ENCODE measurements around the gene SLC35A2. TPM values are rescaled to one million over a fixed set of nuclear protein-coding genes. Genes with fewer than 3 reads are reported as not detected.

SLC35A2 gene
- total RNA-seq, 4 donors from 2014 or later = 14.0 to 27.9 (median 25.4) TPM

DNA sequence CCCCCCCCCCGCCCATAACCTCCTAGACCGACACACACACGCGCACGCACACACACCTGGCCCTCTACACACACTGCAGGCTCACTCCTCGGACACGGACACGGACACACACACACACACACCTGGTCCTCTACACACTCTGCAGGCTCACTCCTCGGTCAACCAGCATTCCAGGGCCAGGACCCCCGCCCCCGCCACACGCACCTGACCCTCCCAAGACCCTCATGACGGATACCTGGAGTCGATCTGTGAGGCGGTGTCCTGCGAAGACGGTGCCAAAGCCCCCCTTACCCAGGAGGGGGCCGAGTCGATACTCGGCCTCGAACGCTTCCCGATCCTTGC, 6.8 kb upstream of the SLC35A2 start:
- 10 to 44% methylated on average over 5 to 23 of the region's 23 CpGs for WGBS, 2 donors
- intact Hi-C loops (cut with DNase I; ENCODE audit: low total_unique reads) = no loop called here
- DNase-seq (ENCODE audit: low spot score in 2 of 2) = no peak
- TF ChIP-seq, protein P1, sequence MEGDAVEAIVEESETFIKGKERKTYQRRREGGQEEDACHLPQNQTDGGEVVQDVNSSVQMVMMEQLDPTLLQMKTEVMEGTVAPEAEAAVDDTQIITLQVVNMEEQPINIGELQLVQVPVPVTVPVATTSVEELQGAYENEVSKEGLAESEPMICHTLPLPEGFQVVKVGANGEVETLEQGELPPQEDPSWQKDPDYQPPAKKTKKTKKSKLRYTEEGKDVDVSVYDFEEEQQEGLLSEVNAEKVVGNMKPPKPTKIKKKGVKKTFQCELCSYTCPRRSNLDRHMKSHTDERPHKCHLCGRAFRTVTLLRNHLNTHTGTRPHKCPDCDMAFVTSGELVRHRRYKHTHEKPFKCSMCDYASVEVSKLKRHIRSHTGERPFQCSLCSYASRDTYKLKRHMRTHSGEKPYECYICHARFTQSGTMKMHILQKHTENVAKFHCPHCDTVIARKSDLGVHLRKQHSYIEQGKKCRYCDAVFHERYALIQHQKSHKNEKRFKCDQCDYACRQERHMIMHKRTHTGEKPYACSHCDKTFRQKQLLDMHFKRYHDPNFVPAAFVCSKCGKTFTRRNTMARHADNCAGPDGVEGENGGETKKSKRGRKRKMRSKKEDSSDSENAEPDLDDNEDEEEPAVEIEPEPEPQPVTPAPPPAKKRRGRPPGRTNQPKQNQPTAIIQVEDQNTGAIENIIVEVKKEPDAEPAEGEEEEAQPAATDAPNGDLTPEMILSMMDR (IDR thresholded peaks at IDR 0.05) = no peak
- no peak for TF ChIP-seq POLR2A (IDR thresholded peaks at IDR 0.05)
- H3K4me3 ChIP-seq (ENCODE audit: low read depth, poor library complexity, severe bottlenecking) = peak overlapping the region; percentile 43

- intact Hi-C loops (cut with DNase I; ENCODE audit: low total_unique reads) = no loop called here
- H3K4me3 ChIP-seq (ENCODE audit: low read depth, poor library complexity, severe bottlenecking) = no peak overlapping the region
- peak; percentile 84 to 97 for DNase-seq (ENCODE audit: low spot score in 2 of 2)
- TF ChIP-seq POLR2A (IDR thresholded peaks at IDR 0.05) = no peak
- TF ChIP-seq, protein P1 (IDR thresholded peaks at IDR 0.05) = peak in 1 of 3 donors; percentile 74
- whole genome bisulfite sequencing, 2 donors = 41 to 49% methylated on average over 10 to 27 of the region's 27 CpGs
Observed at GRCh38 chrX:48917139-48918001, 5.9 kb upstream of the SLC35A2 start.

DNA sequence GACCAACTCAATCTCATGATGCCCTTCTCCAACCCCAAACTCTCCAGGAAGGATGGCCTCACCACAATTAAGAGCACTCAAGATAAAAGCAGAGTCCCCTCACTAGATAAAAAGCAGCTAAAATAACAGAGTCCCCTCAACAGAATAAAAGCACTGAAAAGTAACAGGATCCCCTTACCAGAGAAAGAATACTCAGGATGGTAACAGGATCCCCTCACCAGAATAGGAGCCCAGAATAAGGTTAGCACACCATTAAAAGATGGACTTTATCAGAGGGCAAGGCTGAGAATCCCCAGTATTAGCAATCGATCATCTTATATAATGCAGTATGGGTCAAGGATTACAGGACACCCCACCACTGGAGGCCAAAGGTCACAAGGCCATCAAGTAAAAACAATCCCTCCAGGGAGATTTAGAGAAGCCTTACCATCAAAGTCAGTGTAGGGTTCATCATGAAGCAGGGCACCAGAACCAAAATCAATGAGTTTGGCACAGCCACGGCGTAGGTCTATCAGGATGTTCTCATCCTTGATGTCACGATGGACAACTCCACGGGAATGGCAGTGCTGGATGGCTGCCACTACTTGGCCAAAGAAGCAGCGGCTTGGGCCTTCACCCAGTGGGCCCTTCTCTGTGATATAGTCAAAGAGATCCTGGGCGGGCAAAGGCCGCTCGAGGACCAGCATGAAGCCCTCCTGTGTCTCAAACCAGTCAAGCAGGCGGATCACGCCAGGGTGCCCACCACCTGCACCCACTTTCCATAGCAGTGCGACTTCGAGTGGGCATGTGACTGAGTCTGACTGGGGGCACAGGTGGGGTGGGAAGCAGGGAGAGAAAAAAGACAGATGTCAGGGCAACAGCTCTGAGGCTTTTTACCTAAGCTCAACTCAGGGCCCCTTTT, 3.4 kb upstream of the SLC35A2 start:
- intact Hi-C loops (cut with DNase I; ENCODE audit: low total_unique reads) = no loop called here
- H3K4me3 ChIP-seq (ENCODE audit: low read depth, poor library complexity, severe bottlenecking) = no peak overlapping the region
- no peak for DNase-seq (ENCODE audit: low spot score in 2 of 2)
- WGBS, 2 donors = 87 to 93% methylated on average over 12 to 13 of the region's 13 CpGs
- no peak for TF ChIP-seq POLR2A (IDR thresholded peaks at IDR 0.05)
- TF ChIP-seq, protein P1 (IDR thresholded peaks at IDR 0.05) = no peak

DNA sequence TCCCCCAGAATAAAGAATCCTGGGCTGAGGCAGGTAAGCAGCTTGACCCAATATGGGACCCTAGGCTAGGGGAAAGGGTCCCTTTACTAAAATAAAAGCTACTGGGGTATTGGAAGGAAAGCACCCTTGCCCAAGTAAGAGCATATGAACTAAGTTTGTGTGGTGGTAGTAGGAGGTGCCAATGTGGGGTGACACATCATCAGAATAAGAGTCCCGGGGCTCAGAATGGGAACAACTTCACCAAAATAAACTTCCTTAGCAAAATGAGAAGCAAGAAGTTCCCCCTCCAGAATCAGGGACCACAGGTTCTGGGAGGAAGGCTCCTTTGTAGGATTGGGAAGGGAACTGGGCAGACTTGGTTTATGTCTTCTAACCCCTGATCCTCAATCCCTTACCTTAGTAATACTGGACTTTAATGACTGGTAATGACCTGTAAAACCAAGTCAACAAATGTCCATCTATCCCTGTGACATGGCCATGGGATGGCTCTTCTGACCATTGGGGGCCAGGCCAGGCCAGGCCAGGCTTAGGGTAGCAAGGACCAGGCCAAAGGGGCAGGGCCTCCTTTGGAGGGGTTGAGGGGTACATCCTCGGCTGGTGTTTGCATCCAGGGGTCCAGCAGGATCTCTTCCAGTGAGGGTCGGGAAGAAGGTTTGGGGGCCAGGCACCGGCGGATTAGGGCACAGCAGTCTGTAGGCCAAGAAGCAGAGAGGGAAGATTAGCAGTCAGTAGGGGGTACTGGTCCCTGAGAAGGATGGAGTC, 2.3 kb upstream of the SLC35A2 start:
- no peak for DNase-seq (ENCODE audit: low spot score in 2 of 2)
- intact Hi-C loops (cut with DNase I; ENCODE audit: low total_unique reads) = no loop called here
- H3K4me3 ChIP-seq (ENCODE audit: low read depth, poor library complexity, severe bottlenecking) = no peak overlapping the region
- TF ChIP-seq, protein P1 (IDR thresholded peaks at IDR 0.05) = no peak
- no peak for TF ChIP-seq POLR2A (IDR thresholded peaks at IDR 0.05)
- 84 to 86% methylated on average over 2 to 5 of the region's 5 CpGs for WGBS, 2 donors

DNA sequence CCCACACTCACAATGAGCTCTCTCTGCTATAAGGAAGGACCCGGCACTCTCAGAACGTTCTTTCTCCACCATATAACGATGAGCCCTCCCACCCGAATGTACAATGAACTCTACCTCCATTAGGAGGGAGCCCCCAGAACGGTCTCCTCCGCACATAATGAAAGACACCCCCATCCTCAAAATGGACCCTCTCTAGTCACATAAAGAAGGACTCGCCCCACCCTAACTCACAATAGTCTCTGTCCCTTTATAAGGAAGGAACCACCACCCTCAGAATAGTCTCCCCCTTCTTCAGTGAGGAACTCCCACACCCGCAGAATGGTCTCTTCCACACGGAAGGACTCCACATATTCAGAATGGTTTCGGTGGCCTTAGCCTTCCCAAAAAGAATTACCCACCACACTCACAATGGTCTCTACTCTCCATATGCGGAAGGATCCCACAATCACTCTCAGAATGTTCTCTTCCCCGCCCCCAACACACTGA, 477 bp downstream of the SLC35A2 start:
- TF ChIP-seq, protein P1 (IDR thresholded peaks at IDR 0.05) = no peak
- TF ChIP-seq POLR2A (IDR thresholded peaks at IDR 0.05) = no peak
- WGBS, 2 donors = 0 to 41% methylated on average over 11 to 12 of the region's 12 CpGs
- peak overlapping the region; percentile 25 for H3K4me3 ChIP-seq (ENCODE audit: low read depth, poor library complexity, severe bottlenecking)
- no peak for DNase-seq (ENCODE audit: low spot score in 2 of 2)
- intact Hi-C loops (cut with DNase I; ENCODE audit: low total_unique reads) = no loop called here
